ENCODE measurements around the gene PIP5K1B. TPM values are rescaled to one million over a fixed set of nuclear protein-coding genes. Genes with fewer than 3 reads are reported as not detected.

The PIP5K1B gene
- total and polyA plus RNA-seq, 2 donors (not counting 3 experiments of a cell fraction or from before 2014, with no cell fraction given), result 0.27 TPM; not detected in 1

- no peaks in the 10 kb centered on the region for H3K36me3 ChIP-seq (ENCODE audit: control insufficient read depth in 2 of 2, extremely low read depth in 1 of 2, insufficient read depth in 2 of 2, low read length in 2 of 2)
- no peak overlapping the region for H3K4me3 ChIP-seq (replicated peaks in 1 of 3; ENCODE audit: insufficient read depth in 1 of 3, low read depth in 1 of 3, low read length in 3 of 3)
- dilution Hi-C loops (cut with MboI; ENCODE audit: extremely low pct_ligation_motif_present, low sequenced_read_pairs) (no loop called here), intact Hi-C loops (cut with micrococcal nuclease) (no loop called here)
- no peak overlapping the region for H3K9ac ChIP-seq (replicated peaks; ENCODE audit: extremely low read depth, insufficient read depth, low read length)
- BruUV-seq (replicated peaks), result no TSS peak
- no peaks in the 10 kb centered on the region for H3K4me1 ChIP-seq (ENCODE audit: control insufficient read depth, extremely low read depth, insufficient read depth, low read length)
- TF ChIP-seq, protein P1, sequence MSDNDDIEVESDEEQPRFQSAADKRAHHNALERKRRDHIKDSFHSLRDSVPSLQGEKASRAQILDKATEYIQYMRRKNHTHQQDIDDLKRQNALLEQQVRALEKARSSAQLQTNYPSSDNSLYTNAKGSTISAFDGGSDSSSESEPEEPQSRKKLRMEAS (IDR thresholded peaks at IDR 0.05; ENCODE audit: insufficient read depth, insufficient read length), result no peak
- TF ChIP-seq MYC (IDR thresholded peaks at IDR 0.05; ENCODE audit: low read depth, low read length) (no peak), POLR2A (IDR thresholded peaks at IDR 0.05; ENCODE audit: low read depth, low read length) (no peak), FOS (IDR thresholded peaks at IDR 0.05; ENCODE audit: borderline replicate concordance, insufficient read depth, low read length) (no peak), GATA2 (IDR thresholded peaks at IDR 0.05; ENCODE audit: insufficient read depth, insufficient read length, low read depth, low read length) (no peak), EZH2 (IDR thresholded peaks at IDR 0.05; ENCODE audit: borderline replicate concordance, low read depth, low read length, severe bottlenecking) (no peak), POLR2AphosphoS5 (IDR thresholded peaks at IDR 0.05; ENCODE audit: insufficient read depth, low read depth, low read length) (no peak), JUN (IDR thresholded peaks at IDR 0.05; ENCODE audit: borderline replicate concordance, insufficient read depth, insufficient read length, low read depth) (no peak)
- TF ChIP-seq, protein P2, sequence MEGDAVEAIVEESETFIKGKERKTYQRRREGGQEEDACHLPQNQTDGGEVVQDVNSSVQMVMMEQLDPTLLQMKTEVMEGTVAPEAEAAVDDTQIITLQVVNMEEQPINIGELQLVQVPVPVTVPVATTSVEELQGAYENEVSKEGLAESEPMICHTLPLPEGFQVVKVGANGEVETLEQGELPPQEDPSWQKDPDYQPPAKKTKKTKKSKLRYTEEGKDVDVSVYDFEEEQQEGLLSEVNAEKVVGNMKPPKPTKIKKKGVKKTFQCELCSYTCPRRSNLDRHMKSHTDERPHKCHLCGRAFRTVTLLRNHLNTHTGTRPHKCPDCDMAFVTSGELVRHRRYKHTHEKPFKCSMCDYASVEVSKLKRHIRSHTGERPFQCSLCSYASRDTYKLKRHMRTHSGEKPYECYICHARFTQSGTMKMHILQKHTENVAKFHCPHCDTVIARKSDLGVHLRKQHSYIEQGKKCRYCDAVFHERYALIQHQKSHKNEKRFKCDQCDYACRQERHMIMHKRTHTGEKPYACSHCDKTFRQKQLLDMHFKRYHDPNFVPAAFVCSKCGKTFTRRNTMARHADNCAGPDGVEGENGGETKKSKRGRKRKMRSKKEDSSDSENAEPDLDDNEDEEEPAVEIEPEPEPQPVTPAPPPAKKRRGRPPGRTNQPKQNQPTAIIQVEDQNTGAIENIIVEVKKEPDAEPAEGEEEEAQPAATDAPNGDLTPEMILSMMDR (IDR thresholded peaks at IDR 0.05; ENCODE audit: extremely low read depth in 1 of 2, insufficient read depth in 1 of 2, low read depth in 1 of 2, low read length in 2 of 2), result no peak
- no peaks in the 10 kb centered on the region for H3K9me3 ChIP-seq (replicated peaks; ENCODE audit: control insufficient read depth, insufficient read depth, low read length)
- H3K79me2 ChIP-seq (ENCODE audit: control insufficient read depth, insufficient read depth, low read length), result no peaks in the 10 kb centered on the region
- peaks cover 2 to 3% of the 10 kb centered on the region in 2 experiments for H3K27me3 ChIP-seq (ENCODE audit: control insufficient read depth in 2 of 2, insufficient read depth in 2 of 2, low read length in 2 of 2)
- no peak overlapping the region for H3K4me2 ChIP-seq (ENCODE audit: insufficient read depth, low read length)
- FAIRE-seq, result no peak
- no peak overlapping the region for H2AFZ ChIP-seq (ENCODE audit: low read depth, low read length)
- H3K9me1 ChIP-seq (replicated peaks; ENCODE audit: control insufficient read depth, extremely low read depth, insufficient read depth, low read length), result no peaks in the 10 kb centered on the region
- CTCF ChIA-PET, result no interaction called here
- DNase-seq (ENCODE audit: low read depth, low spot score), result no peak
- H4K20me1 ChIP-seq (replicated peaks; ENCODE audit: control insufficient read depth, extremely low read depth, insufficient read depth, low read length), result no peaks in the 10 kb centered on the region
- H3K27ac ChIP-seq (ENCODE audit: insufficient read depth, low read depth, low read length), result no peak overlapping the region
- POLR2A ChIA-PET, result no interaction called here
Observed at GRCh38 chr9:68749135-68749534, 44.1 kb downstream of the PIP5K1B start.
